GM12892 (cell line): ENCODE results near the gene BCAS4.

Experiments
- POLR2A ChIP-seq: IDR thresholded peaks from 2 replicates; pipeline ENCODE4 v1.6.1; 2011; ENCODE audit warnings: low read depth, low read length, control low read depth
- TAF1 ChIP-seq: IDR thresholded peaks from 2 replicates; pipeline ENCODE4 v1.6.1; 2011; ENCODE audit warnings: low read depth, mild to moderate bottlenecking, control low read depth, low read length, borderline replicate concordance

GRCh38 chr20:50823319-50823718 is 28.5 kb downstream of the BCAS4 start:
- TF ChIP-seq POLR2A (no peak), TAF1 (no peak)
